HEK293 (cell line): ENCODE data around the gene FOXC2.

Experiments
- CTCF ChIA-PET: fragments of 350-600 bp; formaldehyde crosslinking; extraction: SDS; loops from one replicate; lab custom pipeline; 2021; ENCODE audit warnings: antibody characterized with exemption; lab: Yijun Ruan, JAX
- POLR2A ChIA-PET: fragments of 300-600 bp; formaldehyde crosslinking; extraction: SDS; loops from one replicate; lab custom pipeline; 2020; ENCODE audit warnings: antibody characterized with exemption, inconsistent platforms; lab: Yijun Ruan, JAX
- H3K27ac ChIP-seq: fragments of 200-500 bp; sonication (Bioruptor generic); 2 replicates; pipeline ENCODE4 v1.5.1; 2014; ENCODE audit warnings: low read depth, low read length, control low read depth, inconsistent platforms; ENCODE audit errors: extremely low read depth
- H3K36me3 ChIP-seq, 2 experiments: fragments of 200-500 bp in 1 of 2; sonication (Bioruptor generic) in 1 of 2; 1 replicate in 1 of 2; 2 replicates in 1 of 2; pipeline ENCODE4 v1.5.1; 2014 to 2017; ENCODE audit warnings: inconsistent platforms in 2 of 2, low read length in 2 of 2; ENCODE audit not compliant: control insufficient read depth in 2 of 2, insufficient read depth in 1 of 2
- H3K4me1 ChIP-seq: fragments of 200-500 bp; sonication (Bioruptor generic); 2 replicates; pipeline ENCODE4 v1.5.1; 2014; ENCODE audit warnings: mild to moderate bottlenecking, low read length, inconsistent platforms; ENCODE audit not compliant: control insufficient read depth, insufficient read depth
- H3K4me3 ChIP-seq: 2 replicates; pipeline ENCODE4 v1.5.1; 2011; ENCODE audit warnings: low read depth, mild to moderate bottlenecking, control low read depth, low read length, moderate library complexity
- H3K9me3 ChIP-seq: fragments of 200-500 bp; sonication (Bioruptor generic); 2 replicates; pipeline ENCODE4 v1.5.1; 2014; ENCODE audit warnings: low read depth, low read length, inconsistent platforms; ENCODE audit not compliant: control insufficient read depth, insufficient read depth
- EGR2 ChIP-seq: fragments of 450-650 bp; formaldehyde crosslinking; IDR thresholded peaks from 2 replicates; pipeline ENCODE4 v1.5.1; 2016; ENCODE audit warnings: low read depth, missing biosample characterization, missing genetic modification characterization
- GLIS1 ChIP-seq: fragments of 450-650 bp; formaldehyde crosslinking; IDR thresholded peaks from 2 replicates; pipeline ENCODE4 v1.5.1; 2016; ENCODE audit warnings: missing biosample characterization, missing genetic modification characterization
- KLF16 ChIP-seq: fragments of 450-650 bp; formaldehyde crosslinking; IDR thresholded peaks from 2 replicates; pipeline ENCODE4 v1.5.1; 2017; ENCODE audit warnings: missing biosample characterization, missing genetic modification characterization
- KLF8 ChIP-seq: fragments of 450-650 bp; formaldehyde crosslinking; IDR thresholded peaks from 2 replicates; pipeline ENCODE4 v1.5.1; 2016; ENCODE audit warnings: missing biosample characterization, missing genetic modification characterization
- ZNF132 ChIP-seq: fragments of 450-650 bp; formaldehyde crosslinking; IDR thresholded peaks from 2 replicates; pipeline ENCODE4 v1.5.1; 2017; ENCODE audit warnings: missing biosample characterization, missing genetic modification characterization, borderline replicate concordance
- ZNF2 ChIP-seq: fragments of 450-650 bp; formaldehyde crosslinking; IDR thresholded peaks from 2 replicates; pipeline ENCODE4 v1.5.1; 2016; ENCODE audit warnings: missing biosample characterization, missing genetic modification characterization
- ZNF311 ChIP-seq: fragments of 450-650 bp; formaldehyde crosslinking; IDR thresholded peaks from 2 replicates; pipeline ENCODE4 v1.5.1; 2017; ENCODE audit warnings: missing biosample characterization, missing genetic modification characterization, borderline replicate concordance
- ZNF513 ChIP-seq: fragments of 450-650 bp; IDR thresholded peaks from 2 replicates; pipeline ENCODE4 v1.5.1; 2018; ENCODE audit warnings: missing biosample characterization, missing genetic modification characterization
- ZNF555 ChIP-seq: fragments of 450-650 bp; formaldehyde crosslinking; conservative IDR thresholded peaks from 2 replicates; pipeline ENCODE4 v1.5.1; 2017; ENCODE audit warnings: missing biosample characterization, mild to moderate bottlenecking, missing genetic modification characterization, inconsistent platforms
- ZNF600 ChIP-seq: fragments of 450-650 bp; formaldehyde crosslinking; IDR thresholded peaks from 2 replicates; pipeline ENCODE4 v1.5.1; 2016; ENCODE audit warnings: missing biosample characterization, missing genetic modification characterization
- ZNF639 ChIP-seq: fragments of 450-650 bp; formaldehyde crosslinking; IDR thresholded peaks from 2 replicates; pipeline ENCODE4 v1.5.1; 2016; ENCODE audit warnings: missing biosample characterization, missing genetic modification characterization
- ZNF660 ChIP-seq: fragments of 450-650 bp; IDR thresholded peaks from 2 replicates; pipeline ENCODE4 v1.5.1; 2018; ENCODE audit warnings: missing biosample characterization, mild to moderate bottlenecking, missing genetic modification characterization
- ZNF791 ChIP-seq: fragments of 450-650 bp; formaldehyde crosslinking; IDR thresholded peaks from 2 replicates; pipeline ENCODE4 v1.5.1; 2016; ENCODE audit warnings: missing biosample characterization, missing genetic modification characterization
- TF ChIP-seq, protein P1 (sequence below): fragments of 450-650 bp; formaldehyde crosslinking; IDR thresholded peaks from 2 replicates; pipeline ENCODE4 v1.5.1; 2016; ENCODE audit warnings: missing biosample characterization, missing genetic modification characterization
- TF ChIP-seq, protein P2 (sequence below): fragments of 450-650 bp; formaldehyde crosslinking; optimal IDR thresholded peaks from 2 replicates; pipeline ENCODE3; 2016; ENCODE audit warnings: missing biosample characterization, mild to moderate bottlenecking, missing genetic modification characterization
- TF ChIP-seq, protein P3 (sequence below): fragments of 450-650 bp; formaldehyde crosslinking; IDR thresholded peaks from 2 replicates; pipeline ENCODE4 v1.5.1; 2016; ENCODE audit warnings: missing biosample characterization, missing genetic modification characterization
- TF ChIP-seq, protein P4 (sequence below): fragments of 450-650 bp; formaldehyde crosslinking; IDR thresholded peaks from 2 replicates; pipeline ENCODE4 v1.5.1; 2017; ENCODE audit warnings: missing biosample characterization, missing genetic modification characterization
- TF ChIP-seq, protein P5 (sequence below): fragments of 450-650 bp; formaldehyde crosslinking; IDR thresholded peaks from 2 replicates; pipeline ENCODE4 v1.5.1; 2017; ENCODE audit warnings: missing biosample characterization, missing genetic modification characterization
- TF ChIP-seq, protein P6 (sequence below): fragments of 450-650 bp; formaldehyde crosslinking; IDR thresholded peaks from 2 replicates; pipeline ENCODE4 v1.5.1; 2016; ENCODE audit warnings: missing biosample characterization, missing genetic modification characterization

Gene FOXC2

DNA sequence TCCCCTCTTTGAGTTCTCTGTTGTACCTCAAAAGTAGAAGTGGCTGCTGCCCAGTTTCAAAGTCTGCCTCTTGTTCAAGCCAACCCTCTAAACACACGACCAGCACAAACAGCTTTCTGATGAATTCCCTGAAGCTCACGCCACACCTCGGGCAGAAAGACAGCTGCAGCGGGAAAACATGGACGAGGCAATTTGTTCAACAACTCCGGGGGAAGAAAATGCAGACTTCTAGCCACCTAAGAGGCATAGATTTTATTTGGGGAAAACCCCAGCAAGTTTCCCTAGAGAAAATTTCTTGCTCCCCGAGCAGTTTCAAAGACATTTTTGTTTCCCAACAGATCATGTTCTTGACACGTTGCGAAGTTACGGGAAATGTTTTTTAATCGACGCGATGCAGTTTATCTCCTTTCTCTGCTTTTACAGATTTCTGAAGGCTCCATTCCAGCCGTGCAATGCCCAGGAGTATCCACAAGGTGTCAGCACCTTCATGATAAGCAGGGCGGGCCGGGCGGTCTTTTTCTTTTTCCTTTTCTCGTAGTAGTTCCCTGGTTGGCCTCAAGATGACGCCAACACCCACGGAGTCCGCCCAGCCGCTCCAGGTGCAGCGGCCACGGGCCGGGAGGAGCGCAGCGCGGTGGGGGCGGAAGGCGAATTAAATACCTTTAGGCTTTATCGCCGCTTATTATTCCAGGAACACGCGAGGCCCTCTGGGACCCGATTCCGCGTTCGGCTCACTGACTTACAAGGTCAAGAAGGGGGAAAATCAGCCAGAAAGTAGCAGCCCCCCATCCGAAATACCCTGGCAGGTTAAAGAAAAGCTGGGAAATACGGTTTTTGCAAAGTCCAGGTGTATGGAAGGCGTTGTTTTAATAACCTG, 2.9 kb upstream of the FOXC2 start (continued):
- TF ChIP-seq, protein P1, sequence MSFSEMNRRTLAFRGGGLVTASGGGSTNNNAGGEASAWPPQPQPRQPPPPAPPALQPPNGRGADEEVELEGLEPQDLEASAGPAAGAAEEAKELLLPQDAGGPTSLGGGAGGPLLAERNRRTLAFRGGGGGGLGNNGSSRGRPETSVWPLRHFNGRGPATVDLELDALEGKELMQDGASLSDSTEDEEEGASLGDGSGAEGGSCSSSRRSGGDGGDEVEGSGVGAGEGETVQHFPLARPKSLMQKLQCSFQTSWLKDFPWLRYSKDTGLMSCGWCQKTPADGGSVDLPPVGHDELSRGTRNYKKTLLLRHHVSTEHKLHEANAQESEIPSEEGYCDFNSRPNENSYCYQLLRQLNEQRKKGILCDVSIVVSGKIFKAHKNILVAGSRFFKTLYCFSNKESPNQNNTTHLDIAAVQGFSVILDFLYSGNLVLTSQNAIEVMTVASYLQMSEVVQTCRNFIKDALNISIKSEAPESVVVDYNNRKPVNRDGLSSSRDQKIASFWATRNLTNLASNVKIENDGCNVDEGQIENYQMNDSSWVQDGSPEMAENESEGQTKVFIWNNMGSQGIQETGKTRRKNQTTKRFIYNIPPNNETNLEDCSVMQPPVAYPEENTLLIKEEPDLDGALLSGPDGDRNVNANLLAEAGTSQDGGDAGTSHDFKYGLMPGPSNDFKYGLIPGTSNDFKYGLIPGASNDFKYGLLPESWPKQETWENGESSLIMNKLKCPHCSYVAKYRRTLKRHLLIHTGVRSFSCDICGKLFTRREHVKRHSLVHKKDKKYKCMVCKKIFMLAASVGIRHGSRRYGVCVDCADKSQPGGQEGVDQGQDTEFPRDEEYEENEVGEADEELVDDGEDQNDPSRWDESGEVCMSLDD (tag by site-specific recombination): no peak
- TF ChIP-seq ZNF513 (tag by site-specific recombination) (no peak), ZNF2 (tag by site-specific recombination) (peak; percentile 57; the same call in 1 of the 2 replicates), KLF8 (tag by site-specific recombination) (0 out of 2 replicates have a peak, but pooled peaks have one; percentile 44), ZNF660 (tag by site-specific recombination) (peak; percentile 84), ZNF791 (tag by site-specific recombination) (no peak), GLIS1 (tag by site-specific recombination) (peak; percentile 43), ZNF555 (tag by site-specific recombination) (no peak), EGR2 (peak; percentile 24; the same call in 1 of the 2 replicates)
- TF ChIP-seq, protein P2, sequence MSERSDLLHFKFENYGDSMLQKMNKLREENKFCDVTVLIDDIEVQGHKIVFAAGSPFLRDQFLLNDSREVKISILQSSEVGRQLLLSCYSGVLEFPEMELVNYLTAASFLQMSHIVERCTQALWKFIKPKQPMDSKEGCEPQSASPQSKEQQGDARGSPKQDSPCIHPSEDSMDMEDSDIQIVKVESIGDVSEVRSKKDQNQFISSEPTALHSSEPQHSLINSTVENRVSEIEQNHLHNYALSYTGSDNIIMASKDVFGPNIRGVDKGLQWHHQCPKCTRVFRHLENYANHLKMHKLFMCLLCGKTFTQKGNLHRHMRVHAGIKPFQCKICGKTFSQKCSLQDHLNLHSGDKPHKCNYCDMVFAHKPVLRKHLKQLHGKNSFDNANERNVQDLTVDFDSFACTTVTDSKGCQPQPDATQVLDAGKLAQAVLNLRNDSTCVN (tag by site-specific recombination): peak; percentile 27
- TF ChIP-seq, protein P3, sequence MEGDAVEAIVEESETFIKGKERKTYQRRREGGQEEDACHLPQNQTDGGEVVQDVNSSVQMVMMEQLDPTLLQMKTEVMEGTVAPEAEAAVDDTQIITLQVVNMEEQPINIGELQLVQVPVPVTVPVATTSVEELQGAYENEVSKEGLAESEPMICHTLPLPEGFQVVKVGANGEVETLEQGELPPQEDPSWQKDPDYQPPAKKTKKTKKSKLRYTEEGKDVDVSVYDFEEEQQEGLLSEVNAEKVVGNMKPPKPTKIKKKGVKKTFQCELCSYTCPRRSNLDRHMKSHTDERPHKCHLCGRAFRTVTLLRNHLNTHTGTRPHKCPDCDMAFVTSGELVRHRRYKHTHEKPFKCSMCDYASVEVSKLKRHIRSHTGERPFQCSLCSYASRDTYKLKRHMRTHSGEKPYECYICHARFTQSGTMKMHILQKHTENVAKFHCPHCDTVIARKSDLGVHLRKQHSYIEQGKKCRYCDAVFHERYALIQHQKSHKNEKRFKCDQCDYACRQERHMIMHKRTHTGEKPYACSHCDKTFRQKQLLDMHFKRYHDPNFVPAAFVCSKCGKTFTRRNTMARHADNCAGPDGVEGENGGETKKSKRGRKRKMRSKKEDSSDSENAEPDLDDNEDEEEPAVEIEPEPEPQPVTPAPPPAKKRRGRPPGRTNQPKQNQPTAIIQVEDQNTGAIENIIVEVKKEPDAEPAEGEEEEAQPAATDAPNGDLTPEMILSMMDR (tag by site-specific recombination): peak; percentile 98
- TF ChIP-seq, protein P4, sequence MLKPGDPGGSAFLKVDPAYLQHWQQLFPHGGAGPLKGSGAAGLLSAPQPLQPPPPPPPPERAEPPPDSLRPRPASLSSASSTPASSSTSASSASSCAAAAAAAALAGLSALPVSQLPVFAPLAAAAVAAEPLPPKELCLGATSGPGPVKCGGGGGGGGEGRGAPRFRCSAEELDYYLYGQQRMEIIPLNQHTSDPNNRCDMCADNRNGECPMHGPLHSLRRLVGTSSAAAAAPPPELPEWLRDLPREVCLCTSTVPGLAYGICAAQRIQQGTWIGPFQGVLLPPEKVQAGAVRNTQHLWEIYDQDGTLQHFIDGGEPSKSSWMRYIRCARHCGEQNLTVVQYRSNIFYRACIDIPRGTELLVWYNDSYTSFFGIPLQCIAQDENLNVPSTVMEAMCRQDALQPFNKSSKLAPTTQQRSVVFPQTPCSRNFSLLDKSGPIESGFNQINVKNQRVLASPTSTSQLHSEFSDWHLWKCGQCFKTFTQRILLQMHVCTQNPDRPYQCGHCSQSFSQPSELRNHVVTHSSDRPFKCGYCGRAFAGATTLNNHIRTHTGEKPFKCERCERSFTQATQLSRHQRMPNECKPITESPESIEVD (tag by site-specific recombination): peak; percentile 29; the same call in 1 of the 2 replicates

DNA sequence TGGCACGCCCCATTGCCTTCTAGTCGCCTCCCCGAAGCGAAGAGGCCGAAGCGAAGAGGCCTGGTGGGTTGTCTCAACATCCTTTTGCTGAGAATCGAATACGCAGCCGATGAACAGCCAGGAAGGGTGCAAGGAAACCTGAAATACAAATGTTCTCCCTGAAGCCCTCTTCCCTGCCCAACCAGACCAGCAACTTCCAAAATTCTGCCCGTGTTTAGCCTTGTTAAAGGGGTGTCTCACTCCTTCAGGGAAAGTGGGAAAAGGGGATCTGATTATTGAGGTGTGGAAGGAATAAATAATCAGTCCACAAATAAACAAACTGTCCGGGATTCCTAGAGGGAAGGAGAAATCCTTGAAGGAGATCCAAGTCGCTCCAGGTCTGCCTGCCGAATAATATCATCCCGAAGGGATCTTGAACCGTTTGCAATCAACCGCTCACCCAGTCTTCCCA, 1.4 kb upstream of the FOXC2 start:
- POLR2A ChIA-PET: no interaction called here
- H3K27ac ChIP-seq: no peak overlapping the region
- CTCF ChIA-PET: interaction anchor here (0.5 to 8.8 kb wide), 18 partner anchors 11 to 752 kb away, joined by 3 to 127 read pairs (median 4); partner anchors contain the start of genes C16orf95 and MTHFSD
- no peaks in the 10 kb centered on the region for H3K9me3 ChIP-seq
- no peaks in the 10 kb centered on the region for H3K4me1 ChIP-seq
- H3K4me3 ChIP-seq: no peak overlapping the region
- no peaks in the 10 kb centered on the region for H3K36me3 ChIP-seq
- TF ChIP-seq ZNF600 (tag by site-specific recombination) (no peak), ZNF132 (tag by site-specific recombination) (no peak), ZNF311 (tag by site-specific recombination) (no peak), ZNF639 (tag by site-specific recombination) (no peak), ZNF555 (tag by site-specific recombination) (no peak), KLF16 (tag by site-specific recombination) (no peak)
- TF ChIP-seq, protein P5, sequence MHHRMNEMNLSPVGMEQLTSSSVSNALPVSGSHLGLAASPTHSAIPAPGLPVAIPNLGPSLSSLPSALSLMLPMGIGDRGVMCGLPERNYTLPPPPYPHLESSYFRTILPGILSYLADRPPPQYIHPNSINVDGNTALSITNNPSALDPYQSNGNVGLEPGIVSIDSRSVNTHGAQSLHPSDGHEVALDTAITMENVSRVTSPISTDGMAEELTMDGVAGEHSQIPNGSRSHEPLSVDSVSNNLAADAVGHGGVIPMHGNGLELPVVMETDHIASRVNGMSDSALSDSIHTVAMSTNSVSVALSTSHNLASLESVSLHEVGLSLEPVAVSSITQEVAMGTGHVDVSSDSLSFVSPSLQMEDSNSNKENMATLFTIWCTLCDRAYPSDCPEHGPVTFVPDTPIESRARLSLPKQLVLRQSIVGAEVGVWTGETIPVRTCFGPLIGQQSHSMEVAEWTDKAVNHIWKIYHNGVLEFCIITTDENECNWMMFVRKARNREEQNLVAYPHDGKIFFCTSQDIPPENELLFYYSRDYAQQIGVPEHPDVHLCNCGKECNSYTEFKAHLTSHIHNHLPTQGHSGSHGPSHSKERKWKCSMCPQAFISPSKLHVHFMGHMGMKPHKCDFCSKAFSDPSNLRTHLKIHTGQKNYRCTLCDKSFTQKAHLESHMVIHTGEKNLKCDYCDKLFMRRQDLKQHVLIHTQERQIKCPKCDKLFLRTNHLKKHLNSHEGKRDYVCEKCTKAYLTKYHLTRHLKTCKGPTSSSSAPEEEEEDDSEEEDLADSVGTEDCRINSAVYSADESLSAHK (tag by site-specific recombination): no peak
- TF ChIP-seq, protein P6, sequence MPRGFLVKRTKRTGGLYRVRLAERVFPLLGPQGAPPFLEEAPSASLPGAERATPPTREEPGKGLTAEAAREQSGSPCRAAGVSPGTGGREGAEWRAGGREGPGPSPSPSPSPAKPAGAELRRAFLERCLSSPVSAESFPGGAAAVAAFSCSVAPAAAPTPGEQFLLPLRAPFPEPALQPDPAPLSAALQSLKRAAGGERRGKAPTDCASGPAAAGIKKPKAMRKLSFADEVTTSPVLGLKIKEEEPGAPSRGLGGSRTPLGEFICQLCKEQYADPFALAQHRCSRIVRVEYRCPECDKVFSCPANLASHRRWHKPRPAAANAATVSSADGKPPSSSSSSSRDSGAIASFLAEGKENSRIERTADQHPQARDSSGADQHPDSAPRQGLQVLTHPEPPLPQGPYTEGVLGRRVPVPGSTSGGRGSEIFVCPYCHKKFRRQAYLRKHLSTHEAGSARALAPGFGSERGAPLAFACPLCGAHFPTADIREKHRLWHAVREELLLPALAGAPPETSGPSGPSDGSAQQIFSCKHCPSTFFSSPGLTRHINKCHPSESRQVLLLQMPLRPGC (tag by site-specific recombination): no peak
